Stimulated activated CD4-positive, alpha-beta T cell treated with anti-CD3 and anti-CD28 coated beads, Interleukin-12 subunit alpha, Interleukin-12 subunit beta, amount 100 ng/mL, for 48 hours (primary cell): ENCODE measurements around the gene MPRIP.

Source experiments
- DNase-seq, 3 donors: peaks; one replicate each; pipeline ENCODE4 v3.0.0-alpha.2; 2020; ENCODE audit warnings: low read depth in 2 of 3, low spot score in 1 of 3

Gene MPRIP

DNA sequence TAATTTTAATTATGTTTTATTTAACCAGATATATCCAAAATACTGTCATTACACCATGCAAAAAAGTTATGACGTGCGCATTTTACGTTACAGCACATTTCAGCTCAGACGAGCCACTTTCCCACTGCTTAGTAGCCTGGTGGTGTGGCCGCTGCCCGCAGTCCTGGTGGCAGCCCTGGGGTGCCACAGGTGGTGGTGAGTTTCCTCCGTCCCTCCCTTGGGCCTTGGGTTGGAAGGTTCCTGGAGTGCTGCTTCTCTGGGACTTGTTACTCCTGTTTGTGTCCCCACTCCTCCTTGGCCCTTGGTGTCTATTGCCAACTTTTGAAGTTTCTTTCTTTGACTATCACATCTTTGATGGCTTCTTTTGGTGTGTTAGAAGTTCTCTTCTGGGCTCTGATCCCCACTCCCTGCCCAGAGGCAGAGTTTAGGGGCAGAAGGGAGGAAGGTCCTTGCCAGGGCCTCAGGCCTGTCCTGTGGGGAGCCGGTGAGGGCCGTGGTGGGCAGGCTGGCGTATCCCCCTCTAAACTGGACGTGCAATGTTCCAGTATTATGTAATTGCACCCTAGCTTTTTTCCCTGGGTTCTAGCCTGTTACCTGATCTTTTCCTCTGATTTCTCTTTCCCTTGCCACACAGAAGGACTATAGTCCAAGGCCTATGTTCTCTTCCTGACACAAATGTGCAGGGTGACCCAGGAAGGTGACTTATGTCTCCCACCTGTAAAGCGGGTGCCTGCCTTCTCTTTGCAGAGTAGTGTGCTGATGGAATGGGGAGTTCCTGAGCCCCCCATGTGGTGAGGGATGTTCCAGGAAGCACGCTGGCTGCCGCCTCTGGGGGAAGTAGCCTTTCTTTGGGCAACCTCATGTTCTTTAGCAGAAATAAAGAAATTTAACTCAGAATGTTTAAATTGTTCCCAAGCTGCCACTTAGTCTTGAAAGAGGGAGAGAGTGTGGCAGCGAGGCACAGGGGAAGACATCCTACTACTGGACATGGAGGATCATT, 8.4 kb downstream of the MPRIP start:
- DNase-seq, result no peak

DNA sequence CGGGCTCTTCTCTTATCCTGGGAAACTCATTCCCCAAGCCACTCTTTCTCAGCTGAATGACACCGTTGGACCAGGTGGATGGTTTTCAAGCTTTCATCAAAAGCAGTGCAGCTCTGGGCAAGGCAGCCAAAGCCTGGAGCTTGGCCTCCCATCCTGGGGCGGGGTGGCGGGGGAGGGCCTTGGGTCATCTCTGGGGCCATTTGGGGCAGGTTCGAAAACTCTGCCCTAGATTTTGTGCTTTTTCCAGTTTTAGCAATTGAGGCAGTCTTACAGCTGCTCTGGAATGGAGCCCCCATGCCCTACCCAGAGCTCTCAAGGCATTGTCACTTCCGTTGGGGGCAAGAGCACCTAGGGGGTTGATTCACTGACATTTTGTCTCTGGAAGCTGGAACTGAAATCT, 9.1 kb downstream of the MPRIP start:
- no peak for DNase-seq

DNA sequence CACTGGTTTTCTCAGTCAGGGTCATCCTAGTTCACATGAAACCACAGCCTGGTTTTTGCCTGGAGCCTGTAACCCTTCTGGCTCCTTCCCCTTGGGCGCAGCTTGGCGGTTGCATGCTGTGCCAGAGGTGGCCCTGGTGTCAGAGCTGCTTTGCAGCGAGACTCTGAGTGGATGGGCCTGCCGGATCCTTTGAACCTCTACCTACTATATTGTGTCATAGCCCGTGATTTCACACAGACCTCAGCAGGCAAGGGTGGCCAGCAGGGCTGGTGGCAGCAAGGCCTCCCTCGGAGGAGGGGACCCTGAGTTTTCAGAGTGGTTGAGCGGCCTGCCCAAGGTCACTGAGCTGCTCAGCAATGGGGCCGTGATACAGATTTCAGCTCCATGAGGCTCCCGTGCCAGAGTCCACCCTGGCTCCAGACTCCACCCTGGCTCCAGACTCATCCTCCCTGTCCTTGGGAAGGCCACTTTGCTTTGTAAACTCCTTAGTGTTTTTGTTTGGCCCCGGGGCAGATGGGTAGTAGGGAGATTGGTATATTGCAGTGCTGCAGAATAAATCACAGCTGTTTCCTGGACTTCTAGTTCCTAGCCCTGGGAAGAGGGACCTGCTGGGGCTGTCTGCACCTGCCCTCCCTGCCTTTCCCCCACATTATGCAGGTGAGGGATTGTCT, 9.7 kb downstream of the MPRIP start:
- DNase-seq, result no peak

DNA sequence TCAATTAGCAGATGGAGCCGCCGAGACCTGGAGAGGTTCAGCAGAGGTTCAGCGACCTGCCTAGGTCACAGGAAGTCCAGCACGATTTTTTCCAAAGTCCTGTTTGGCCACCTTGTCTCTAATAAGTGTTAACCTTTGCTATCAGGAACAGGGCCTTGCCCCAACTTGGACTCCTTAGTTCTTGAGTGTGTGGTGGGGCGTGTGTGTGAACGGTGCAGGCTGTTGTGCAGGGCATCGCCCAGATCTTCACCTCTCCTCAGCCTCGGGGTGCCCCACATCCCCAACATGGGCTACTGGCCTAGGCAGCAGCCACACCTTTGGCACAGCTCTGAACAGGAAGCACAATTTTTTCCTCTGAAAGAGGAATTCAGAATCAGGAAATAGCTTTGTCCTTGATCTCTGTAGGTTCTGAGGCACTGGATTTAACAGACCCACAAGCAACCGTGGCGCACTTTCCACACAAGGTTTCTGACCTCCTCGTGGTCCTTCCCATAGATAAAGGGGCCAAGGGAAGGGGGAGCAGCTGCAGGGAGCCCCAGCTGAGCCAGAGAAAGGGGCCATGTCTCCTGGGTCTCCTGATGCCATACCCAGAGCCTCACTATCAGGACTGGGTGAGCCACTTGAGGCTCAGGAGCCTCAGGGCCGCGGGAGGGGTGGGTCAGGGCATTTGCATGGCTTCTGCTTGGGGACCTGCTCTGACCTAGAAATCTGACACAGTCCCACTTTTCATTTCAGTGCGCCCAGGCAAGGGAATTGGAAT, 10.4 kb downstream of the MPRIP start:
- DNase-seq, result no peak

DNA sequence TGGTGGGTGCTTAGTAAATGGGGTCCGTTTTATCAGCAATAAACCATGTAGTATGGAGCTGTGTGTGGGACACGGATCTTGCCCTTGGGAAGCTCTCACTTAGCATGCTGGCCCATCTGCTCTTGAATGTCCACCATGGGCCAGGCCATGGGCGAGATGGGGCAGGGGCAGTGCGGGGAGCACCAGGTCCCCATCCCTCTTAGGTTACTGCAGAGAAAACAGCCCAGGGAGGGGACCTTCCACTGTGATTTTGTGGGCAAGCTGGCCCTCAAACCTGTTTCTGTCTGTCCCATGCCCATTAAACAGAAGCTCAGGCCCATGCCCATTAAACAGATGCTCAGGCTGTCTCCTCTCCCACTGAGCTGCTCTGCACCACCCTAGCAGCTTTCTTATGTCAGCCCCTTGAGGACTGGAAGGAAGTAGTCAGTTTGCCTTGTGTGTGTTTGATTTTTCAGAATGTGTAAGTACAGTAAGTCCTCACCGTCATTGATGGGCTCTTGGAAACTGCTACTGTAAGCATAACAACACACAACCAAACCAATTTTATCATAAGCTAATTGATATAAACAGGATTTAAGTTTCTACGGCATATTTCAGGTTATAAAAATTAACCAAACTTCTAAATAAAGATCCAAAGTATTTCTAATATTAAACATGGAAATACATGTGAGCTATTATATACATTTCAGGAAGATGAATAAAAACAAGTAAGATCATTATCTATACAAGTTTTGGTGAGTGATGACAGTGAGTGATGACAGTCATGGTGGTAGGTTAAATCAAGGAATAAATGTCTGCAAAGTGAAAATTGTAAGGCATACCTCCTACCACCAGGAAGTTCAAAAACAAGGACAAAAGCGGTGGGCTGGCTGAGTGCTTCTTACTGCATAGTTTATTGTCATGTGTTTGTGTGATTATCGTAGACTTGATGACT, 11.5 kb downstream of the MPRIP start:
- no peak for DNase-seq

- no peak for DNase-seq
Measured at GRCh38 chr17:17054636-17055035, 12.4 kb downstream of the MPRIP start.

- DNase-seq, result no peak
Measured at GRCh38 chr17:17055286-17056155, 13.3 kb downstream of the MPRIP start.

DNA sequence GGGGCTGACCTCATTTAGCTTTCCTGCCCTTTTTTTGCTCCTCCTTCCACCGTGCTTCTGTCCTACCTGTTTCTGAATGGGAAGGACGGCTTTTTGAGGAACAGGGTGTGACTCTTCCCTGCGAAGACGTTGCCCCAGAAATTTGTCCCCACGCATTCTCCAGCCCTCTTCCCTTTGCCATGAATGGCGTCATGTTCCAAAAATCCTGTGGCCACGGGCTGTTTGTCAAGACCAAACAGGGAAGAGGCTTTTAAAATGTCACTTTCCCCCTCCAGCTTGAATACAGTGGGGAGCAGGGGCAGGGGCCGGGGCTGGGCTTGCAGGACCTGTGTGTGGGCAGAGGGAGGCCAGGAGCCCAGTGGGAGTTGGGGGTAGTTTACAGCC, 13.9 kb downstream of the MPRIP start:
- DNase-seq, result no peak

GRCh38 chr17:17057057-17057551, 14.8 kb downstream of the MPRIP start:
- DNase-seq, result no peak

DNA sequence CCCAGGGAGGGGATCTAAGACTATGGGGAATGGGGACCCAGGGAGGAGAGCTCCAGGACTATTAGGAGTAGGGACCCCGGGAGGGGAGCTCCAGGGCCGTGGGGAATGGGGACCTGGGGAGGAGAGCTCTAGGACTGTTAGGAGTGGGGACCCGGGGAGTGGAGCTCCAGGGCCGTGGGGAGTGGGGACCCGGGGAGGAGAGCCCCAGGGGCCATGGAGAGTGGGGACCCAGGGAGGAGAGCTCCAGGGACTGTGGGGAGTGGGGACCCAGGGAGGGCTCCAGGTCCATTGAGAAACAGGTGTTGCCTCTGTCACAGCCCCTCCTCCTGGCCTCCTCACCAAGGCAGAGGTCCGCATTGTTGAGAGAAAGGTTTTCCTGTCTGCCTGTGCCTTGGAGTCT, 16.0 kb downstream of the MPRIP start:
- no peak for DNase-seq

- DNase-seq, result no peak
Measured at GRCh38 chr17:17059301-17059890, 17.1 kb downstream of the MPRIP start.

DNA sequence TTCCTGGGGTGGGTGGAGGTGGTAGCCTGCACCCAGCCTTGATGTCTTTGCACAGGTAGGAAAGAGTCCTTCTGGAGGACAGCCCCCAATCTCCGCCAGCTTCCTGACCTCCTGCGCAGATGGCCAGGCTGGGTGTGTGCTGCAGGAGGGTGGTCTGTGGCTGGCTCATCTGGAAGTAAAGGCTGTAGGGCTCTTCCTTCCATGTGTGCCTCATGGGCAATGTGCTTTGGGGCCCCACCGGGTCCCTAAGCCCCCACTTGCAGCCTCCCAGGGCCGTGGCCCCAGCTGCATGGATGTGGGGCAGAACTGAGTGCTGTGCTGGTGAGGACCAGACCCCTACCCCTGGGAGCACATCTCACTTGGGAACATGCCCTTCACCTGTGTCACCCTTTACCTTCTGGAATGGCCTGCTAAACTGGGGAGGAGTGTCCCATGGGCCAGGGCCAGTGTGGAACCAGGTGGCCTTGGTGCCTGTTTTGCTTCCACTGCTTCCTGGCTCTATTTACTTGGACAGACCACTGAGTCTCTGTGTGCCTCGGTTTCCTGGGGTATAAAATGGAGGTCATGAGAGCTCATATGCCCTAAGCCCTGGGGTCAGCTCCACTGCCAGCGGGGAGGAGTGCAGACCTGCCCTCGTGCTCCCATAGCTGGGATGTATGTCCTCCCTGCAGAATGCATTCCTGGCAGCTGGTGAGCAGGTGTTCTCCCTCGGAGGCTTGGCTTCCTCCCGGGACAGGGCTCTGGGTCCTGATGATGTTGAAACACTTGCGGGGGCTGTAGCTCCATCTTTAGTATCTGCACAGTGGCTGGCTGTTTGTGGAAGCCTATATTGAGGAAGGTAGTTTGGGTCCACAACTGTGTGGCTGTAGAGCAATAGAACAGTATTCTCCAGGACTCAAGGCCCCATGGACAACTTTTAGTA, 18.0 kb downstream of the MPRIP start:
- DNase-seq, result no peak

- DNase-seq, result no peak
Measured at GRCh38 chr17:17060930-17061329, 18.7 kb downstream of the MPRIP start.

DNA sequence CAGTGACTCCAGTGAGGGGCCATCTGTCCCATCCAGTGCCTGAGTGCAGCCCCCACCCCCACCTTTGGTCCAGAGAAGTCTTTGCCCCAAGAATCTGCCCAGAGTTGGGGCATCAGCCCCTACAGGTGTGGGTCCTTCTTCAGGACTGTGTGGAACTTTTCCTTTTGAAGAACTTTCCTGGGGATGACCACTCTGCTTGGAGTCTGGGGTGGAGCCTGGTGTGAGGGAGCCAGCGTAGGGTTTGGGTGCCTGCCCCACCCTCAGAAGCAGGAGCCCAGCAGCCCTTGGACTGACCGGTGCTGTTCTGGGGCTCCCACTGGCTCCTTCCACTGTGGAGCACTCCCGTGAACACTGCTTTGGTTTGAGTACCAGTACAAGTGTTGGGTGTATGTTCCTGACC, 19.3 kb downstream of the MPRIP start:
- DNase-seq, result no peak

GRCh38 chr17:17062356-17062755, 20.1 kb downstream of the MPRIP start:
- DNase-seq, result no peak

- DNase-seq, result no peak
Measured at GRCh38 chr17:17062866-17063265, 20.6 kb downstream of the MPRIP start.

- no peak for DNase-seq
Measured at GRCh38 chr17:17063546-17064122, 21.4 kb downstream of the MPRIP start.

DNA sequence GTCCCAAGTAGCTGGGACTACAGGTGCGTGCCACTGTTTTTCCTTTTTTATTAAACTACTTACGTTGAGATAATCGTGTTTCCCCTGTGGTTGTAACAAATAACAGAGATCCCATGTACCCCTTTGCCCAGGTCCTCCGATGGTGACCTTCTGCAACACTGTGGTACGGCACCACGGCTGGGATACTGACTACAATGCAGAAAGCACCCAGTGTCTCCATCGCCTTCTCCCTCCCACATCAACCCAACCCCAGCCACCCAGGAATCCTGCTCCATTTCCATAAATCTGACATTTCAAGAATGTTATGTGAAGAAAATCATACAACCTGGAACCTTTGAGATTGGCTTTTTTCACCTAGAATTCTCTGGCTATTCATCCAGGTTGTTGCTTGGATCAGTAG, 22.1 kb downstream of the MPRIP start:
- DNase-seq, result no peak
